NCI-H446 treated with DMSO at 0.1 percent for 48 hours (cell line): ENCODE measurements around the gene PDZD7.
A peak's percentile ranks its signal among the peaks of the same experiment; 100 is the strongest.

Source experiments
- DNase-seq: peaks from one replicate; lab custom pipeline; 2025; lab: John Stamatoyannopoulos, UW

PDZD7 gene

DNA sequence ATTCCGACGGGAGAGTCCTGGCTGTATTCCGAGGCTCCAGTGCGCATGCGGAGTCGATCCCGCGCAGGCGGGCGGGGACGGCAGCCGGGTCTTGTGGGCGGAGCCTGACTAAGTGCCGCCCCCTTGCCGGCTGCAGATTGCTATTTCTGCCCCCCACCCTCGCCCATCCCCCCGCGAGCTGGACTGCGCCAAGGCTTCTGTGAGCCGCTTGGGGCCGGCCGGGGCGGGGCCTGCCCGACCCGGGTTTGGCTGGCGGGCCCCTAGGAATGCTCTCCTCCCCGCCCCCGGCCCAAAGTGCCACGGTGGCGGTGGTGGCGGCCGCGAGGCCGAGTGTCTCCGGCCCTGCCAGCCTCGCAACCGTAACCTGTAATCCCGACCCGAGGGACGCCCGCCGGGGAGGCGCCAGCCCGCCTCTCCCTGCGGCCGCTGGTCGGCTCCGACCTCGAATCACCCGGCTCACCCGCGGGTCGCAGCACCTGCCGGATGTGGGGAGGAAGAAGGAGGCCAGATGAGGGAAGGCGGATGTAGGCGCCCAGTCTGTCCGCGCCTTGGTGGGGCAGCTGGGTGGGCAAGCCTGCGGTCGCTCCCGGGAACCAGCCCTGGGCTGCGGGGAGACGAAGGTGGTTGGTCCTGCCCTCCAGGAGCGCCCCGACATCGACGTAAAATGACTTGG, 30.2 kb upstream of the PDZD7 start:
- DNase-seq: peak; percentile 73

DNA sequence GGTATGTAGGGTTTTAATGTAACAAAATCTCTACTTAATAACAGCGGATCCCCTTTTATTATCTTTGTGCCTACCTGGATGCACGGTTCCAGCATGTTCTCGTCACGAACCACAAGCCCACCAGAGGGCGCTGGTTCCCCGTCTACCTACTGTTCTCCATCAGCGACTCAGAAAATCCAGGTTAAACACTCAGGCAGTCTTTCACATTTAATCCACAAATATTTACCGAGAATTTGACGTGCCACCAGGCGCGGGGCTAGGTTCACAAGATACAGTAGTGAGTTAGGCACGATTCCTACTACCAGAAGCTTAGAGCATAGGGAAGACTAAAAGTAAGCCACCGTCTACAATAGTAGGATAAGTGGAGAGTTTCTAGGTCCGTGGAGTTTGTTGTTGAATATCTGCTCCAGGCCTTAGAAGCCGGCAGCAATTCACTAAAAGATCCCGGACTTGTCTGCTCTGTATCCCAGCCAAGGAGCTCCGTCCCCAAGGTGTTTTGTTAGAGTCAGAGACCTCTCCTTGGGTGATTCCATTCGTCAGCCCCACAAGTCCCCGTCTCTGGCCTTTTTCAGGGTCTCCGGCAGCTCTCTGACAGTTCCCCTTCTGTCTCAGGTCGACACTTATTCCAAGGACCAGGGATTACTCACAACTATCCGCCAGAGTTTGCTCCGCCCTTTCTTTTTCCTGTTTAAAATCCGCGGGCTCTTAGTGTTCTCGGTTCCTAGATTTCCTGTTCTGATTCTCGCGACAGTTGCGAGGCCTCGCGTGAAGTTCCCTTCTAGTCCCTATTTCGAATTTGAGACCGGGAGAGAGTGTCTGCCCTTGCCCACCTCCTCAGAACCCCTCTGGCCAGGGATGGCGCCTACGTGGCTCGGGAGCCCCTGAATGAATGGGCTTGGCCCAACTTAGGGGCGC, 29.4 kb upstream of the PDZD7 start:
- DNase-seq: peak; percentile 73

DNA sequence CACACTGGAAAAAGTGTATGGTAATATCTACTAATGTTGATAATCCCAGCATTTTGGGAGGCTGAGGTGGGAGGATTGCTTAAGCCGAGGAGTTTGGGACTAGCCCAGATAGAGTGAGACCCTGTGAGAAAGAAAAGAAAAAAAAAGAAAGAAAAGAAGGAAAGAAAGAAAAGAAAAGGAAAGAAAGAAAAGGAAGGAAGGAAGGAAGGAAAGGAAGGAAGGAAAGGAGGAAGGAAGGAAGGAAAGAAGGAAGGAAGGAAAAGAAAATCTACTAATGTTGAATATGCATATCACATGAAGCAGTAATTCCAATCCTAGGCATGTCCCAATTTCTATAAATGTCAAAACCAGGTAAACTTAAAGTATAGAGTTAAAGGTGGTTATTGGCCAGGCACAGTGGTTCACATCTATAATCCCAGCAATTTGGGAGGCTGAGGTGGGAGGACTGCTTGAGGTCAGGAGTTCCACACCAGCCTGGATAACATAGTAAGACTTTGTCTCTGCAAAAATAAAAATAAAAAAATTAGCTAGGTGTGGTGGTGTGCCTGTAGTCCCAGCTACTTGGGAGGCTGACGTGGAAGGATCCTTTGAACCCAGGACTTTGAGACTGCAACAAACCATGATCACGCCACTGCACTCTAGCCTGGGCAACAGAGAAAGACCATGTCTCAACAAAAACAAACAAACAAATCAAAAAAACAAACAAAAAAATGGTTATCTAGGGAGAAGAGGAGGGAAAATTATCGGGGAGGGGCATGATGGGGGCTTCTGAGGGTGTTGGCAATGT, 25.6 kb upstream of the PDZD7 start:
- DNase-seq: no peak

DNA sequence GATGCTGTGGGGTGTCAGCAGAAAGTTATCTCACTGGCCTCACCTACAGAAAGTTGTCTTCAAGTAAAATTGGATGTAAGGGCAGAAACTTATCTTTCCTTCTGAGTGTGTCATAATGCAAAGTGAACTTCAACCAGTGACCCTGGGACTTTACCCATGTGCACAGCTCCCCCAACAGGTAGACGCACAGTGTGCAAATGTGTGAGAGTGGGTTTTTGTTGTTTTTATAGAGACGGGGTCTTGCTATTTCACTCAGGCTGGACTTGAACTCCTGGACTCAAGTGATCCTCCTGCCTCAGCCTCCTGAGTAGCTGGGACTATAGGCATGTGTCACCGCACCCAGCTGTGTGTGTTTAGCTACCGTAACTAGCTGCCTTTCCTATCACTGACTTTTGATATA, 24.5 kb upstream of the PDZD7 start:
- no peak for DNase-seq

DNA sequence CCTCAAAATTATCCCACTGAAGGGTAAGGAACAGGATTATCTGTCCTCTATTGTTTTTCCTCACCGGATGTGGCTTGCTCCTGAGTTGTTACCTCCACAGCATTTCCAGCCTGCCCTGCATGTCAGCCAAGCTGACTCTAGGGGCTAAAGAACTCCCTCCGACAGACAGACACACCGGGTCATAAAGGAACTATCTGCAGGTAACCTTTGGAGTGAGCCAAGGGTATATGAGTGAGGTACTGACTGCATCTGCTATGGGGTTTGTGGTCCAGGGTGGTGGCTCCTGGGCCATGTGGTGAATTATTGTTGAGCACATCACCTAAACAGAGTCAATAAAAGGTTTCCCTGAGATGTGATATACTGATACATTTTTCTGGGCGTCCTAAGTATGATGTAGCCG, 23.9 kb upstream of the PDZD7 start:
- no peak for DNase-seq

DNA sequence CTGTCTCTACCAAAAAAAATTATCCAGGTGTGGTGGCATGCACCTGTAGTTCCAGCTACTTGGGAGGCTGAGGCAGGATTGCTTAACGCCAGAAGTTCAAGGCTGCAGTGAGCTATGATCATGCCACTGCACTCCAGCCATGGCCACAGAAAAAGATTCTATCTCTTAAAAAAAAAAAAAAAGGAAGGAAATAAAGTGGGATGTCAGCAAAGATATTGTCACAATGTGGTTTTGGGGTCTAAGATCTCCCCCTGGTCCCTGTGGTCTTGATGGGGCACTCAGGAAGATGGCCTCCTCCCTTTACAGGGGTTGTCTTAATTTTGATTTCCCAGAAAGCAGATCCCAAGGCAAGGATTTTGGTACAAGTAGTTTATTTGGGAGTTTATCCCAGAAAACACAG, 23.4 kb upstream of the PDZD7 start:
- no peak for DNase-seq

DNA sequence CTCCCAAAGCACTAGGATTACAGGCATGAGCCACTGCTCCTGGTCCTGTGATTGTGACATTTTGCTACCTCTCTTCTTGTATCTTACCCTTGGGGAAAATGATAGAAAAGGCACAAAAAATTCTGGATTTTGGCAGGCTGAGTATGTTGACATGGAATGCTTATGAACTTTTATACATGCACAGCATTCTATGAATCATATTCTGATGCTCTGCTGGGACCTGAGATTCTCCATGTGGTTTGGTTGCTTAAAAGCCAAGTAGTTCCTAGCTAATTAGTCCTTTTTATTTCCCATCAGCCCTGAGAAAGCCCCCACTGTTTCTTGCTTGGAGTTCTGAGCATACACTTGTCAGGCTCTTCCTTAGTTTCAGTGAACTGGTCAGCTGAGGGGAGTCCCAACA, 22.6 kb upstream of the PDZD7 start:
- DNase-seq: no peak

DNA sequence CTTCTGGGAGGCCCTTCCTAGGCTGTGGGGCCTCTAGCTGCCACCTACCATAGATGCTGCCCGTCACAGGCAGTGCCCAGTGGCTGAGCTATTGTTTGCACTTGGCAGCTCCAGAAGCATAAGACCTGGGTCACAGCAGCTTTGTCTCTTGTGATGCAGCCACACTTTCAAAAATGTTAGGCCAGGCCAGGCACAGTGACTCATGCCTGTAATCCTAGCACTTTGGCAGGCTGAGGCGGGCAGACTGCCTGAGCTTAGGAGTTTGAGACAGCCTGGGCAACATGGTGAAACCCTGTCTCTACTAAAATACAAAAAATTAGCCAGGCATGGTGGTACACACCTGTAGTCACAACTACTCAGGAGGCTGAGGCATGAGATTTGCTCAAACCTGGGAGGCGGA, 21.4 kb upstream of the PDZD7 start:
- no peak for DNase-seq

DNA sequence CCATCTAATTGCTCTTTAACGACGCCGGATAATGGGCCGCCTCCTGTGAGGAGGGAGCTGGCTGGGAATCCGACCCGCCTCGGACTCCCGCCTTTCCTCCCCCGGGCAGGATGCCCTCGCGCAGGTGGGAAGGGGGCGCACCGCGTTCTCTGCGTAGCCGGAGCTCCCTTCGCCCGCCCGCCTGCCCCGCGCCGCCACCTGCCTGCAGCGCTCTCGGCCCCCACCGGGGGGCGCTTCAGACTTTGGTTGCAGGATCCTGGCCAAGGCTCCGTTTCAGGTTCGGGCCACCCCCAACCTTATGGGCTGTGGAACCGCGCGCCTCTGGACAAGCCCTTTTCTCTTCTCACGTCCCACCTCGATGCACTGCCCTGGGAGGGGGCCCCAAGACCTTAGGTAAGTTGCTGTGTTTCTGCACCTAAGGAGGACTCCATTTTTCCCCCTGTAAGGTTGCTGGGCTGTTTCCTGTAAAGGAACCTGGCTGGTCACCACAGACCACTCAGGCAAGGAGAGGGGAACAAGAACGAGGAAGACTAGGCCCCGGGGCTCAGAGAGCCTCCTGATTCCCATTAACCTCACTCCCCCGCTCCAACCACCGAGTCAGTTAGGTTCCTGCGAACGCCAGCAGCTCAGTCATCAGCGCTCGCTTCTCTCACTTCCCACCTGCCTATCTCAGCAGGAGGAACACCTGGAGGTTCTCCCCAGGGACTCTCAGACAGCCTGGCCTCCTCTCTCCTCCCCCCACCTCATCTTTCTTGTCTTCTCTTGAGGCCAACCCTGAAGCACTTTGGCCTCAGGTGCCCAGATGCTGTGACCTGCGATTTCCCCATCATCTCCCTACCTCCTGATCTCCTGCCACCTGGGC, 19.5 kb upstream of the PDZD7 start:
- DNase-seq: no peak

DNA sequence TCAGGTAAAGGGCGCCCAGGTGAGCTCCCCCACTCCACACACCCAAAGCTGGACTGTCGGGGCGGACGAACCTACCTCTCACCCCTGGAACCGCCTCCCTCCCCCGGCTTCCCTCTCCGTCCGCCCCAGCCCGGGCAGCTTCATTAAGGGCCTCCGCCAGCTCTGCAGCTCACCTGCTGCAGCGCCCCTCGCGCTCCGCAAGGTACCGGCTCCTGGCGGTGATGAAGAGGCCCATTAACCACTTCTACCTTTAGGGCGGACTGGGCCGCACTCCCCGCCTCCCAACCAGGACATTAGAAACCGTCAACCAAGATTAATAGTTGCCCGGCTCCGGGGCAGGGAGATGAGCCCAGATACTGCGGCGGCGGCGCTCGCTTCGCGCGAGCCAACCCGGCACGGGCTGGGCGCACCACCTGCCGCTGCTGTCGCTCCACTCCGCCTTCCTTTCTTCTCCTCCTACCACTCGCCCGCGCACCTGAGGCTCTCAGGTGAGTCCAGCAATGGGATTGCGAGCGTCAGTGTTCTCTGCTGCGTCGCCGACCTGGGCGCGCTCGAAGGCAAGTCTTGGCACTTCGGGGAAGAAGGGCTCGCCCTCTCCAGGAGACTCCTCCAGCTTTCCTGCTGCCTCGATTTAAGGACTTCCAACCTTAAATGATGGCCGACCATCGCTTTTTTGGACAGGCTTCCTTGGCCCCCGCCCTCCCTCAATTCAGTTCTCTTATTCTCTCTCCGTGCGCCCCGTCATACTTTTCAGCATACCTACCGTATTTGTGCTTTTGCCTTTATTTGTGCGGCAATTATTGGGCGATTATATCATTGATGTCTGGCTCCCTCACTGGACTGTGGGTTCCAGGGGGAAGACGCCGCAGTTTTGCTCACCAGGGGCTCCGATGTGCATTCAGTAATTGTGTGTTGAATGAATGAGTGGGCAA, 17.3 kb upstream of the PDZD7 start:
- no peak for DNase-seq

DNA sequence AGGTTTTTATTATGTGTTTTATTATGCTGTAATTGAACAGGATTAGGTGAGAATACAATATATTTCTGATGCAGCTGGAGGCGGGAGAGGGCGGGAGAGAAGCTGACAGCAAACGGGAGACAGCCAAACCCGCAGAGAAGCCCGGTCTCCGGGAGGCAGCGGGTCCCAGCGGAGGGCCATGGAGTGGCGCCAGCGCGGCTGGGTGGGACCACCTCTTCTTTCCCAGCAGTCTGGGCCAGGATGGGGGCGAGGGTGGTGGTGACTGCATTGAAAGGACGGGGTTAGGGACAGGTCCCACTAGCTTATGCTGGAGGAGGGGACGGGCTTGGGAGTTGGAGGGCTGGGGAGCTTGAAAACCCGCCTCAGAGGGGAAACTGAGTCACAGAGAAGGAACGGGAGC, 16.3 kb upstream of the PDZD7 start:
- DNase-seq: no peak

DNA sequence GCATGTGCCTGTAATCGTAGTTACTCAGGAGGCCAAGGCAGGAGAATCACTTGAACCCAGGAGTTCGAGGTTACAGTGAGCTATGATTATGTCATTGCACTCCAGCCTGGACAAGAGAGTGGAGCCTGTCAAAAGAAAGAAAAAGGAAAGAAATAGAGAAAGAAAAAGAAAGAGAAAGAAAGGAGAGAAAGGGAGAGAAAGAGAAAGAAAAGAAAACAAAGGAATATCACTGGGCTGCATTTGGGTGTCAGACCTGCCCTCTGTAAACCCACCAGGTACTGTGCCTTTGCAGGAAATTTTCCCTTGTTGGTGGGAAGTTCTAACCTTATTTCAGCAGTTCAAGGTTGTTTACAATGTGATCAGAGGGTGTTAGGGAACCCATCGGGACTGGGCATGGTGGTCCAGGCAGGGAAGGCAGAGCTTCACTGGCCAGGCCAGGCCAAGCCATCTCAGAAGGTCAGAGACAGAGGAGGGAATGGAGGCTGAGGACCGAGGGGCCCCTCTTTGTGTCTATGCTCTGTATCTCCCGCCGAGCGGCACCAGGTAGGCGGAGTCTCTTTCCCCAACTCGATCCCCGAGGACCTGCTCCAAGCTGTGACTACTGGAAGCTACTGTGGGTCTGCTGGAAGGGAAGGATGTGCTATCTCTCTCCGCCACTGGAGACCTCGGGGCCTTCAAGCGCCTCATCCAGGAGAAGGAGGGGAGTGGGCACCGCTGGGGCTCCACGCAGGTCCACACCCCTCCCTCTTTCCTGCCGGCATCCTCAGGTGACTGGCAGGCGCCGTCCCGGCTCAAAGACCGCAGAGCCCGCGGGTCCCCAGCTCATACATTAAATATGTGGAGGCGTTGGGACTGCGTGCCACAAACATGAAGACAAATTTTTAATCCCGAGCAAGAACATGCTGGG, 15.7 kb upstream of the PDZD7 start:
- no peak for DNase-seq

DNA sequence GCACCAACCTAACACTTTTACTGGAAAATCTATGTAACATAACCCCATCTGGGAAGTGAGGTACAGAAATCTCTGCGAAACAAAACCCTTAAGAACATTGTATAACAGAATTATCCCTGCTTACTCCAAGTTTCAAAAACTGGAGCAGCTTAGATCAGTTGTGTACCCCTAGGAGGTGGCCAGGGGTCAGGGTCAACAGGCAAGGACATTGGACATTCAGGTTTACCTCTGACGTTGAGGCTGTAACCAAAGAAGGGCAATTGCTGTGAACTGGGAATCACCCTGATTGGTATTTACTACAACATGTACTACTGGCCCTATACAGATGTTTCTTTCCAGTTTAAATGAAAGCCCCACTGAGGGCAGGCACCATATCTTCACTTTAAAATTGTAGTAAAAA, 13.2 kb upstream of the PDZD7 start:
- no peak for DNase-seq

DNA sequence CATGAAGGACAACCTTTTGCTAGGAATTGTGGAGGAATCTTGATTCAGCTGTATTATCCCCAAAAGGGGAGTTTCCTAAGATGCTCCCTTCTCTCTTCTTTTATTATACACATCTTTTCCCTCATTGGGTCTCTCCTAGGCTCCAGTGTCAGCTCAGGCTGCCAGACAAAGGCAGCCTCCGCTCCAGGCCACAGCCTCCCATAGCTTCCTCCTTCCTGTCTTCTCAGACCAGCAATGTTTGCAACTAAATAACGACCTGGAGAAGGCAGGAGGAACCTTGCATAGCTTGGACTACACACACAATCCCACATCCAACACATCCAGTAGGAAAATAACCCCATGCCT, 12.4 kb upstream of the PDZD7 start:
- DNase-seq: no peak

DNA sequence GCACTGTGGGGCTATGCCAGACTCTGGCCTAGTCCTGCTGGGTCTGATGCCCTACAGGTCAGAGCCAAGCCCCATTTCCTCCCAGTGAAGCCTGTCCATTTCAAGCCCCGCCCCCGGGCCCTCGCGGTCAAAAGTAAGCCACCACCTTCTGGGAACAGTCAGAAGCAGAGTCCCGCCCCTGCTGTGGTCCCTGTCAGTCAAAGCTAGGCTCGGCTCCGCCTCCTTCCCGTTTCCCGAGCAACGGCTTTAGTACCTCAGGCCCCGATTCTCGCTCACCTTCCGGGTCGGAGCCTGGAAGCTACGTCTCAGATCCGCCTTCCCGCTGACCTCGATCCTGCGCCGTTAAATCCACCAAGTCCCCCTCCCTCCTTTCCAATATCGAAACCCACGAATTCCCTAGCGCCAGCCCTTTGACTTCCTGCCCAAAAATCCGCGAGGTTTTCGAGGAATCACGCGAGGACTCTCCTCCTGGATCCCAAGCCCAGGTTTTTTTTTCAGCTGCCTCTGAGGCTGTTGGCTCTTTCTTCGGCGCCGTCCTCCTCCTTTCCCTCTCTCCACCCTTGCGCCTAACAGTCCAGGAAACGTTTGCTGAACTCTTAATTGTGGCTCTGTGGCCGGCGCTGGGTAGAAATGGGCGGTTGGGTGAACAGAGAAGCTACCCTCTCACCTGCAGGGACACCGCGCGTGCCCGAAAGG, 11.9 kb upstream of the PDZD7 start:
- peak; percentile 53 for DNase-seq

DNA sequence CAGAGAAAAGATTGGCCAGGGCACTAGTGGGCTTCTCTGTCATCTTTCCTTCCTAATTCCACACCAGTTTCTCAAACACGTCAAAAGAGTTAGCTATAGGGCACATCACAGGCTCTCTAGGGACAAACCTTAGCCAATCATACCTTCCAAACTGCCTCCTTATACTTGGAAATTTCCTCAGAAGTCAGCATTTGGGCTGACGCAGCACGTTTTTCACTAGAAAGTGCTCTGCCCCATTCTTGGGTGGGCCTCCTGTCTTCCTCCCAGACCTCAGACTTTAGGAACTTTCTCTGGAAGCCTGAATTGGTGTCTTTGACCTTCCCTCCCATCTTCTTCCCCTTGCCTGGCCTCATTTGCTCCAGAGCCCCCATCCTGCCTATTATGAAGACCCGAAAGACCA, 11.2 kb upstream of the PDZD7 start:
- no peak for DNase-seq

DNA sequence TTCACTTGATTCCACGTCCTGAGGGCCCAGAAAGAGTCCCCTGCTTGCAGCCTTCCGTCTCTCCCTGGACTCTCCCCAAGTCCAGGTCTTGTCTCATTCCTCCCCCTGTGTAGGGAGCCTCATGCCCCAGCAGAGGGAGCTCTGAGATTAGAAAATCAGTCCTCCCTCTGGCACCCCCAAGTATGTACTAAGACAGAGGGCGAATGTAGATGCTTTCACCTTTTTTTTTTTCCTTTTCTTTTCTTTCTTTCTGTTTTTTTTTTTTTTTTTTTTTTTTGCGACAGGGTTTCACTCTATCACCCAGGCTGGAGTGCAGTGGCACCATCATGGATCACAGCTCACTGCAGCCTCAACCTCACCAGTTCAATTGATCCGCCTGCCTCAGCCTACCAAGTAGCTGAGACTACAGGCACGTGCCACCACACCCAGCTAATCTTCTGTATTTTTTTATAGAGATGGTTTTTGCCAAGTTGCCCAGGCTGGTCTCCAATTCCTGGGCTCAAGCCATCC, 10.4 kb upstream of the PDZD7 start:
- peak; percentile 38 for DNase-seq

DNA sequence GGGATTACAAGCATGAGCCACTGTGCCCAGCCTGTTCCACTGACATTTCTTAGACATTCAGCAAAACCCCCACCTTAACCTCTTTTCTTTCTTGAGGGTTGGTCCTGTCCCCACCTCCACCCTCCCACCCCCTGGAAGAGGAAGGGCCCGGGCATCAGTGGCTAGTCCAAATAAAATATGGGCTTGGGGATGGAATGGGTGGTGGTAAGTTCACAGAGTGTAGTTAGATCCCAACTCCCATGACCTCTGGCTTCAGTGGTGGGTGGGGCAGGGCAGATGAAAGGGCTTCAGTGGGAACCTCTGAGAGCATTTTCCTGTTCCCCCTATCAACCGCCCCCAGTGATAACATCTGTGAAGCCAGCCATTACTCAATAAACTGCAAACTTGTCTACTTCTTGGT, 9.9 kb upstream of the PDZD7 start:
- no peak for DNase-seq

DNA sequence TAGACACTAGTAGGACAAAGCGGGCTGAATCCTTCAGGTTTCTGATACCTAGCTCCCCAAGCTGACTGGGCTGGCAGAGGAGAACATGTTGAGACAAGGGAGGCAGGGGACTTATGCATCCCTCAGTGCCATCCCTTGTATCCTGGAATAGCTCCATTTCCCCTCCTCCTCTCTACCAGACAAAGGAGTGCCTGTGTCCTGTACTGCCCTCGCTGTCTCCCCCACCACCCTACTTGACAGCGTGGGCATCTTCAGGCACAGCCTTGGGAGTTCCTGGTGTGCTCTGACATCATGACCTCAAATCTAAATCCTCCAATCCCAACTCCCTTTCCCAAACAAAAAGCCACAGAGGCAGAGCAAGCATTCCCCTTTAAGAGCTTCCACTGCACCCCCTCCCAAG, 9.1 kb upstream of the PDZD7 start:
- DNase-seq: no peak
